H1 (cell line): Measurements from ENCODE around the gene GPR35. TPM values are rescaled to one million over a fixed set of nuclear protein-coding genes. Genes with fewer than 3 reads are reported as not detected.

Source experiments
- CTCF ChIA-PET: fragments of 300-600 bp; sonication (Branson Sonifier 250); formaldehyde crosslinking; loops from one replicate; lab custom pipeline; 2021; ENCODE audit not compliant: partially characterized antibody; lab: Charles Lee
- POLR2A ChIA-PET: fragments of 300-600 bp; sonication (Branson Sonifier 250); formaldehyde crosslinking; loops from one replicate; lab custom pipeline; 2021; ENCODE audit warnings: inconsistent platforms; ENCODE audit not compliant: partially characterized antibody; lab: Charles Lee
- DNase-seq, 2 experiments: peaks; one replicate each; pipeline versions ENCODE4 v3.0.0 to v3.0.0-alpha.2; 2010 to 2022; ENCODE audit warnings: low spot score in 2 of 2, low read depth in 1 of 2, mixed read lengths in 1 of 2
- FAIRE-seq: peaks from 2 replicates; lab custom pipeline; 2011; peaks lifted over from hg19 to GRCh38; lab: Jason Lieb, UNC
- H2AFZ ChIP-seq: 2 replicates; pipeline ENCODE4 v1.8.1; 2012; ENCODE audit warnings: low read length, inconsistent platforms
- H2AK5ac ChIP-seq: 2 replicates; pipeline ENCODE4 v1.6.1; 2013; ENCODE audit warnings: low read depth, low read length
- H2BK120ac ChIP-seq: replicated peaks from 2 replicates; pipeline ENCODE3; 2013; ENCODE audit warnings: low read depth, low read length, inconsistent platforms
- H2BK12ac ChIP-seq: 2 replicates; pipeline ENCODE4 v1.6.1; 2013; ENCODE audit warnings: low read depth, low read length
- H2BK15ac ChIP-seq: 2 replicates; pipeline ENCODE4 v1.6.1; 2013; ENCODE audit warnings: low read length
- H2BK20ac ChIP-seq: 2 replicates; pipeline ENCODE4 v1.6.1; 2013; ENCODE audit warnings: low read length
- H2BK5ac ChIP-seq: 2 replicates; pipeline ENCODE4 v1.6.1; 2013; ENCODE audit warnings: low read depth, low read length
- H3K14ac ChIP-seq: 2 replicates; pipeline ENCODE4 v1.6.1; 2013; ENCODE audit warnings: inconsistent platforms; ENCODE audit not compliant: insufficient read length
- H3K18ac ChIP-seq: 2 replicates; pipeline ENCODE4 v1.6.1; 2013; ENCODE audit warnings: low read length; ENCODE audit errors: extremely low read depth
- H3K23ac ChIP-seq: 2 replicates; pipeline ENCODE4 v1.6.1; 2013; ENCODE audit warnings: inconsistent platforms; ENCODE audit not compliant: insufficient read length
- H3K23me2 ChIP-seq: 2 replicates; pipeline ENCODE4 v1.6.1; 2013; ENCODE audit warnings: low read depth, low read length
- H3K27ac ChIP-seq: 2 replicates; pipeline ENCODE4 v1.6.1; 2011; ENCODE audit warnings: low read depth, low read length, inconsistent platforms
- H3K27me3 ChIP-seq, 4 experiments: replicated peaks in 1 of 4; 1 replicate in 1 of 4; 2 replicates in 3 of 4; pipeline versions ENCODE4 v1.6.1 to v1.8.1; 2011 to 2013; ENCODE audit warnings: low read length in 3 of 4, mild to moderate bottlenecking in 3 of 4, inconsistent platforms in 2 of 4, mixed read lengths in 2 of 4, moderate library complexity in 1 of 4; ENCODE audit not compliant: control insufficient read depth in 3 of 4, insufficient read depth in 3 of 4; ENCODE audit errors: extremely low read depth in 1 of 4
- H3K36me3 ChIP-seq, 4 experiments: 2 replicates each; pipeline versions ENCODE4 v1.6.1 to v1.8.1; 2011 to 2013; ENCODE audit warnings: mild to moderate bottlenecking in 4 of 4, low read length in 3 of 4, moderate library complexity in 2 of 4, control low read depth in 1 of 4, inconsistent platforms in 1 of 4; ENCODE audit not compliant: insufficient read depth in 4 of 4, control insufficient read depth in 2 of 4
- H3K4ac ChIP-seq: replicated peaks from 2 replicates; pipeline ENCODE3; 2013; ENCODE audit warnings: low read length, low read depth, mixed read lengths, inconsistent platforms; ENCODE audit not compliant: insufficient read length
- H3K4me1 ChIP-seq, 4 experiments: replicated peaks in 1 of 4; 1 replicate in 1 of 4; 2 replicates in 3 of 4; pipeline versions ENCODE4 v1.6.1 to v1.8.1; 2011 to 2013; ENCODE audit warnings: low read length in 3 of 4, inconsistent platforms in 2 of 4, mixed read lengths in 1 of 4; ENCODE audit not compliant: insufficient read depth in 4 of 4, control insufficient read depth in 3 of 4
- H3K4me2 ChIP-seq, 2 experiments: 2 replicates each; pipeline versions ENCODE4 v1.6.1 to v1.8.1; 2011 to 2013; ENCODE audit warnings: low read depth in 2 of 2, low read length in 2 of 2, control low read depth in 1 of 2, inconsistent platforms in 1 of 2, mild to moderate bottlenecking in 1 of 2; ENCODE audit not compliant: insufficient read depth in 1 of 2
- H3K4me3 ChIP-seq, 4 experiments: fragments of 200-600, 300-600 bp in 1 of 4; sonication (generic), shearing (Covaris generic), sonication (Bioruptor Twin) in 1 of 4; 2 replicates each; pipeline versions ENCODE4 v1.5.1 to v1.8.1; 2011 to 2016; ENCODE audit warnings: low read length in 4 of 4, low read depth in 3 of 4, control low read depth in 2 of 4, inconsistent platforms in 2 of 4, mild to moderate bottlenecking in 2 of 4, mixed read lengths in 1 of 4, moderate library complexity in 1 of 4; ENCODE audit not compliant: insufficient read depth in 2 of 4; ENCODE audit errors: extremely low read depth in 1 of 4
- H3K56ac ChIP-seq: replicated peaks from 2 replicates; pipeline ENCODE3; 2013; ENCODE audit warnings: low read depth, mild to moderate bottlenecking, mixed read lengths, low read length, inconsistent platforms; ENCODE audit not compliant: insufficient read length
- H3K79me1 ChIP-seq: 2 replicates; pipeline ENCODE4 v1.6.1; 2013; ENCODE audit warnings: low read depth, low read length, control low read depth
- H3K79me2 ChIP-seq, 2 experiments: 2 replicates each; pipeline versions ENCODE4 v1.6.1 to v1.8.1; 2012 to 2013; ENCODE audit warnings: low read length in 2 of 2, mild to moderate bottlenecking in 2 of 2, inconsistent platforms in 1 of 2; ENCODE audit not compliant: insufficient read depth in 2 of 2, control insufficient read depth in 1 of 2
- H3K9ac ChIP-seq, 4 experiments: replicated peaks in 1 of 4; 1 replicate in 1 of 4; 2 replicates in 3 of 4; pipeline versions ENCODE4 v1.6.1 to v1.8.1; 2011 to 2013; ENCODE audit warnings: low read depth in 3 of 4, low read length in 3 of 4, control low read depth in 2 of 4, mild to moderate bottlenecking in 2 of 4, moderate library complexity in 2 of 4, inconsistent platforms in 1 of 4; ENCODE audit errors: extremely low read depth in 1 of 4
- H3K9me3 ChIP-seq, 2 experiments: 2 replicates each; pipeline versions ENCODE4 v1.6.1 to v1.8.1; 2012 to 2013; ENCODE audit warnings: mild to moderate bottlenecking in 2 of 2, moderate library complexity in 2 of 2, control low read depth in 1 of 2, inconsistent platforms in 1 of 2, low read depth in 1 of 2, low read length in 1 of 2, mixed read lengths in 1 of 2; ENCODE audit not compliant: insufficient read depth in 2 of 2
- H4K20me1 ChIP-seq, 2 experiments: replicated peaks in 1 of 2; 2 replicates each; pipeline versions ENCODE3 to v1.8.1; 2011 to 2013; ENCODE audit warnings: inconsistent platforms in 2 of 2, low read length in 2 of 2, mild to moderate bottlenecking in 1 of 2; ENCODE audit not compliant: insufficient read depth in 2 of 2, control insufficient read depth in 1 of 2
- H4K5ac ChIP-seq: 2 replicates; pipeline ENCODE4 v1.6.1; 2013; ENCODE audit warnings: low read length, low read depth, mixed read lengths, inconsistent platforms; ENCODE audit not compliant: insufficient read length
- H4K8ac ChIP-seq: 2 replicates; pipeline ENCODE4 v1.8.0; 2013; ENCODE audit warnings: mild to moderate bottlenecking, moderate library complexity, low read length, inconsistent platforms; ENCODE audit not compliant: insufficient read depth; ENCODE audit errors: extremely low read depth
- H4K91ac ChIP-seq: replicated peaks from 2 replicates; pipeline ENCODE3; 2013; ENCODE audit warnings: low read length, mixed read lengths, inconsistent platforms; ENCODE audit not compliant: insufficient read length
- ASH2L ChIP-seq: fragments of 200-600, 300-600 bp; sonication (generic); IDR thresholded peaks from one replicate; pipeline ENCODE4 v1.7.1; 2017; ENCODE audit warnings: low read length
- BACH1 ChIP-seq: IDR thresholded peaks from 2 replicates; pipeline ENCODE4 v1.6.1; 2012; ENCODE audit warnings: low read length, improper control_type of control experiment
- EP300 ChIP-seq, 2 experiments: IDR thresholded peaks; 1 replicate in 1 of 2; 2 replicates in 1 of 2; pipeline ENCODE4 v1.6.1; 2011 to 2012; ENCODE audit warnings: low read depth in 2 of 2, low read length in 2 of 2, mild to moderate bottlenecking in 2 of 2, borderline replicate concordance in 1 of 2, inconsistent platforms in 1 of 2, moderate library complexity in 1 of 2
- GTF2F1 ChIP-seq: IDR thresholded peaks from 2 replicates; pipeline ENCODE4 v1.6.1; 2012; ENCODE audit warnings: low read depth, low read length, improper control_type of control experiment, borderline replicate concordance
- PHF8 ChIP-seq: fragments of 200-600 bp; sonication (generic); conservative IDR thresholded peaks from 2 replicates; pipeline ENCODE4 v1.7.1; 2012; ENCODE audit warnings: low read depth, mild to moderate bottlenecking, inconsistent platforms, low read length, moderate library complexity
- RBBP5 ChIP-seq: IDR thresholded peaks from 2 replicates; pipeline ENCODE4 v1.7.1; 2012; ENCODE audit warnings: low read depth, mild to moderate bottlenecking, inconsistent platforms, low read length, moderate library complexity, borderline replicate concordance
- SIN3A ChIP-seq, 2 experiments: IDR thresholded peaks in 1 of 2; conservative IDR thresholded peaks in 1 of 2; 2 replicates each; pipeline ENCODE4 v1.6.1; 2011 to 2012; ENCODE audit warnings: low read length in 2 of 2, improper control_type of control experiment in 1 of 2, low read depth in 1 of 2, mild to moderate bottlenecking in 1 of 2
- SP4 ChIP-seq: IDR thresholded peaks from 2 replicates; pipeline ENCODE4 v1.6.1; 2012; ENCODE audit warnings: low read length, inconsistent platforms
- WGBS, 2 experiments: shearing (Covaris generic) in 1 of 2; methylation state at CpG; one replicate each; pipeline versions ENCODE4 v1.1.6 to v1.1.7; 2013 to 2015; ENCODE audit warnings: low lambda C conversion rate in 2 of 2, mixed read lengths in 2 of 2, inconsistent platforms in 1 of 2, low coverage in 1 of 2, missing lambda C conversion rate in 1 of 2; ENCODE audit not compliant: insufficient replicate concordance in 2 of 2, insufficient coverage in 1 of 2, insufficient read length in 1 of 2; ENCODE audit errors: extremely low coverage in 1 of 2, missing lambda C conversion rate in 1 of 2; 5-methylcytosine and 5-hydroxymethylcytosine counted together
- polyA plus RNA-seq, 7 experiments: library from polyadenylated mRNA; depleted of rRNA in 3 of 7; stranded (reverse) in 5 of 7; unstranded in 2 of 7; fragments of >200 nt in 5 of 7; fragments of 200-250 nt in 2 of 7; gene quantifications; 1 replicate in 5 of 7; 2 replicates in 1 of 7; 4 replicates in 1 of 7; pipeline versions ENCODE4 v1.2.1 to v1.2.3, GENCODE V29; 2011 to 2013; ENCODE audit warnings: missing spikeins in 2 of 7, mixed read lengths in 2 of 7
- total RNA-seq: library from RNA; stranded (reverse); fragmentation: NEBNext Ultra II Directional; extraction: Animal tissue kit (Norgen Biotek cat#: 25700); gene quantifications from 2 replicates; pipeline ENCODE4 v1.2.1, GENCODE V29; 2021

Gene GPR35
- total and polyA plus RNA-seq, 2 of the 8 experiments (the other 6 are each of a cell fraction or from before 2014, with no cell fraction given), result 0.47 TPM; not detected in 1

- Histone ChIP-seq H3K79me2 (no peaks in the 10 kb centered on the region), H3K9me3 (peaks cover 10 to 31% of the 10 kb centered on the region in 2 experiments; a peak in 3 of 4 replicates), H3K27ac (no peak overlapping the region), H4K91ac (no peak overlapping the region), H3K23me2 (no peaks in the 10 kb centered on the region), H3K4me1 (peaks cover 0 to 3% (median 1%) of the 10 kb centered on the region in 4 experiments; a peak in 2 of 7 replicates), H4K8ac (no peak overlapping the region), H3K4me3 (no peak overlapping the region), H3K18ac (no peak overlapping the region), H4K20me1 (no peaks in the 10 kb centered on the region), H3K56ac (no peak overlapping the region), H2AK5ac (no peak overlapping the region), H3K4me2 (no peak overlapping the region), H3K9ac (no peak overlapping the region), H2BK15ac (no peak overlapping the region), H2BK120ac (no peak overlapping the region), H3K23ac (no peak overlapping the region), H2BK12ac (no peak overlapping the region), H3K36me3 (no peaks in the 10 kb centered on the region), H2BK20ac (no peak overlapping the region), H3K14ac (no peak overlapping the region), H3K4ac (no peak overlapping the region), H2BK5ac (no peak overlapping the region), H2AFZ (no peak overlapping the region), H4K5ac (no peak overlapping the region), H3K27me3 (no peaks in the 10 kb centered on the region), H3K79me1 (no peaks in the 10 kb centered on the region)
- no peak for TF ChIP-seq GTF2F1
- no peak for TF ChIP-seq ASH2L
- TF ChIP-seq PHF8, result no peak
- no peak for TF ChIP-seq SP4
- no peak for TF ChIP-seq RBBP5
- TF ChIP-seq EP300 (IDR thresholded peaks at IDR 0.05; ENCODE audit: borderline replicate concordance in 1 of 2, low read depth in 2 of 2, low read length in 2 of 2), result no peak
- TF ChIP-seq SIN3A (conservative IDR thresholded peaks at IDR 0.05 in 1 of 2, IDR thresholded peaks at IDR 0.05 in 1 of 2; ENCODE audit: low read depth in 1 of 2, low read length in 2 of 2), result no peak
- no peak for TF ChIP-seq BACH1
- no peak for DNase-seq
- ChIA-PET POLR2A (no interaction called here), CTCF (interaction anchor here (1.9 kb wide), 1 partner anchor 13 kb away, joined by 5 read pairs; no protein-coding TSS in a partner anchor)
- WGBS, 2 experiments, result 86% methylated on average over 7 of the region's 7 CpGs; no CpG with 5 or more reads in 1 of the 2 experiments
- no peak for FAIRE-seq
These were observed 3.2 kb downstream of the GPR35 start for GRCh38 chr2:240628507-240628807.
